ENCODE results near the gene DUSP12. TPM values are rescaled to one million over a fixed set of nuclear protein-coding genes. Genes with fewer than 3 reads are reported as not detected.

DUSP12 gene
- total RNA-seq, 4 donors from 2014 or later, result 10.2 to 24.5 (median 18.8) TPM

GRCh38 chr1:161731241-161731640 lies 18.3 kb upstream of the DUSP12 start:
- 81 to 84% methylated on average over 6 of the region's 6 CpGs for WGBS, 2 donors
- H3K4me3 ChIP-seq (ENCODE audit: low read depth, poor library complexity, severe bottlenecking), result no peak overlapping the region
- DNase-seq (ENCODE audit: low spot score in 2 of 2), result no peak
- intact Hi-C loops (cut with DNase I; ENCODE audit: low total_unique reads), result no loop called here
- TF ChIP-seq CTCF (IDR thresholded peaks at IDR 0.05) (no peak), POLR2A (IDR thresholded peaks at IDR 0.05) (no peak)

GRCh38 chr1:161731981-161732718 lies 17.4 kb upstream of the DUSP12 start:
- intact Hi-C loops (cut with DNase I; ENCODE audit: low total_unique reads), result no loop called here
- 71 to 74% methylated on average over 5 of the region's 5 CpGs for WGBS, 2 donors
- TF ChIP-seq CTCF (IDR thresholded peaks at IDR 0.05), result no peak
- TF ChIP-seq POLR2A (IDR thresholded peaks at IDR 0.05), result no peak
- no peak overlapping the region for H3K4me3 ChIP-seq (ENCODE audit: low read depth, poor library complexity, severe bottlenecking)
- no peak for DNase-seq (ENCODE audit: low spot score in 2 of 2)

- intact Hi-C loops (cut with DNase I; ENCODE audit: low total_unique reads), result no loop called here
- WGBS, 2 donors, result 0 to 4% methylated on average over 1 of the region's 1 CpG
- no peak for DNase-seq (ENCODE audit: low spot score in 2 of 2)
- no peak overlapping the region for H3K4me3 ChIP-seq (ENCODE audit: low read depth, poor library complexity, severe bottlenecking)
- TF ChIP-seq CTCF (IDR thresholded peaks at IDR 0.05) (no peak), POLR2A (IDR thresholded peaks at IDR 0.05) (no peak)
These were observed 16.1 kb upstream of the DUSP12 start for GRCh38 chr1:161733526-161733925.

- TF ChIP-seq POLR2A (IDR thresholded peaks at IDR 0.05), result no peak
- TF ChIP-seq CTCF (IDR thresholded peaks at IDR 0.05), result no peak
- WGBS, 2 donors, result 90 to 94% methylated on average over 3 of the region's 3 CpGs
- intact Hi-C loops (cut with DNase I; ENCODE audit: low total_unique reads), result no loop called here
- H3K4me3 ChIP-seq (ENCODE audit: low read depth, poor library complexity, severe bottlenecking), result no peak overlapping the region
- DNase-seq (ENCODE audit: low spot score in 2 of 2), result no peak
These were observed 13.7 kb upstream of the DUSP12 start for GRCh38 chr1:161735837-161736236.

GRCh38 chr1:161736335-161736969 lies 13.1 kb upstream of the DUSP12 start:
- no peak for DNase-seq (ENCODE audit: low spot score in 2 of 2)
- H3K4me3 ChIP-seq (ENCODE audit: low read depth, poor library complexity, severe bottlenecking), result no peak overlapping the region
- intact Hi-C loops (cut with DNase I; ENCODE audit: low total_unique reads), result no loop called here
- 48 to 56% methylated on average over 4 of the region's 4 CpGs for WGBS, 2 donors
- no peak for TF ChIP-seq CTCF (IDR thresholded peaks at IDR 0.05)
- TF ChIP-seq POLR2A (IDR thresholded peaks at IDR 0.05), result no peak
